ENCODE results near the gene MACROD1.

Gene MACROD1

GRCh38 chr11:63952570-63952969, 213.3 kb downstream of the MACROD1 start:
- DNase-seq (ENCODE audit: low spot score), result no peak

DNA sequence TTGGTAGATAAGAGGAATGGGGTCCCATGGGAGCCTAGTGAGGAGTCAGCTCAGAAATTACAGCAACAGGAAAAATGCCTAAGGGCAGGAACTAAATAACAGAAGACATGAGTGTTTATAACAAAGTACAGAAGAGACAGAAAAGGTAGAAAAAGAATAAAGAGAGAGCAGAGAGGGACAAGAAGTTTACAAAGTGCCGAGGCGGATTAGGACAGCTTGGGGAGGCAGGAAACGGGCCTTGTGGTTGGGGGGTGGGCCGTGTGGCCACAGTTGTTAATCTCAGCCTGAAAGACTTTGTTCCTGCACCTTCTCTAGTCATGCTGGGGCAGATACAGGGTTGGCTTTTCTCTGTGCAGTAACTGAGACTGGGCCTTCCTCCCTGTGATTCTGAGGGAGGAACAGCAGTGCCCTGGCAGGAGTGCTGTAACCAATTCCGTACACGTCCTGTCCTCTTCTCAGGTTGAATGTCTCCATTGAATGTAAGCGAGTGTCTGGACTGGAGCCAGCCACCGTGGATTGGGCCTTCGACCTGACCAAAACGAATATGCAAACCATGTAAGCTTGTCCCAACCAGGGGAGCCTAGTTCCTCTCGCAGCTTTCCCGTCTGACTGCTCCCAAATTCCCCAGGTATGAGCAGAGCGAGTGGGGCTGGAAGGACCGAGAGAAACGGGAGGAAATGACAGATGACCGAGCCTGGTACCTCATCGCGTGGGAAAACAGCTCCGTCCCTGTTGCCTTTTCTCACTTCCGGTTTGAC, 214.0 kb downstream of the MACROD1 start:
- DNase-seq (ENCODE audit: low spot score), result no peak

Measured in D341Med (cell line).